Osteocyte (in vitro differentiated cells): ENCODE measurements around the gene OR6C70. TPM values are rescaled to one million over a fixed set of nuclear protein-coding genes. Genes with fewer than 3 reads are reported as not detected.
"Not testable (repeated sequence)": the region's sequence is repeated elsewhere in the genome, so short reads cannot be mapped to it uniquely, and the experiment has no call there.

ENCODE experiments used
- DNase-seq: peaks from one replicate; pipeline ENCODE4 v3.0.0; 2021; ENCODE audit warnings: mixed read lengths; ENCODE audit not compliant: unreplicated experiment; ENCODE audit errors: extremely low spot score
- H3K27ac Mint-ChIP-seq: one replicate; pipeline ENCODE4 v1.8.0; 2021; ENCODE audit warnings: mild to moderate bottlenecking, mixed read lengths; ENCODE audit not compliant: unreplicated experiment
- H3K27me3 Mint-ChIP-seq: one replicate; pipeline ENCODE4 v1.8.0; 2021; ENCODE audit warnings: mixed read lengths; ENCODE audit not compliant: unreplicated experiment
- H3K36me3 Mint-ChIP-seq: one replicate; pipeline ENCODE4 v1.8.0; 2021; ENCODE audit warnings: mixed read lengths; ENCODE audit not compliant: unreplicated experiment
- H3K4me1 Mint-ChIP-seq: one replicate; pipeline ENCODE4 v1.8.0; 2021; ENCODE audit warnings: mixed read lengths; ENCODE audit not compliant: unreplicated experiment
- H3K4me3 Mint-ChIP-seq: one replicate; pipeline ENCODE4 v1.8.0; 2021; ENCODE audit warnings: mild to moderate bottlenecking, moderate library complexity, mixed read lengths; ENCODE audit not compliant: unreplicated experiment
- H3K9me3 Mint-ChIP-seq: one replicate; pipeline ENCODE4 v1.8.0; 2021; ENCODE audit warnings: mixed read lengths; ENCODE audit not compliant: unreplicated experiment
- total RNA-seq: library from RNA; stranded (reverse); gene quantifications from 2 replicates; pipeline ENCODE4 v1.2.1, GENCODE V29; 2021
- TF ChIP-seq, protein P1 (sequence below): fragments of 200-600 bp; sonication (generic); IDR thresholded peaks from 2 replicates; pipeline ENCODE4 v1.5.0; 2021; ENCODE audit warnings: antibody characterized with exemption, mild to moderate bottlenecking, moderate library complexity

The OR6C70 gene
- total RNA-seq, 1 donor from 2014 or later, result not detected

DNA sequence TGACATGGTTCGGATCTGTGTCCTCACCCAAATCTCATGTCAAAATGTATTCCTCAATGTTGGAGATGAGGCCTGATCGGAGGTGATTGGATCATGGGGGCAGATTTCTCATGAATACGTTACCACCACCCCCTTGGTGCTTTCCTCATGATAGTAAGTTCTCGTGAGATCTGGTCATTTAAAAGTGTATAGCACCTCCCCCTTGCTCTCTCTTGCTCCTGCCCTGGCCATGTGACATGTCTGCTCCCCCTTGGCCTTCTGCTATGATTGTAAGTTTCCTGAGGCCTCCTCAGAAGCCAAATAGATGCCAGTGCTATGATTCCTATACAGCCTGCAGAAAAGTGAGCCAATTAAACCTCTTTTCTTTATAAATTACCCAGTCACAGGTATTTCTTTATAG is 29.3 kb upstream of the OR6C70 start:
- TF ChIP-seq, protein P1, sequence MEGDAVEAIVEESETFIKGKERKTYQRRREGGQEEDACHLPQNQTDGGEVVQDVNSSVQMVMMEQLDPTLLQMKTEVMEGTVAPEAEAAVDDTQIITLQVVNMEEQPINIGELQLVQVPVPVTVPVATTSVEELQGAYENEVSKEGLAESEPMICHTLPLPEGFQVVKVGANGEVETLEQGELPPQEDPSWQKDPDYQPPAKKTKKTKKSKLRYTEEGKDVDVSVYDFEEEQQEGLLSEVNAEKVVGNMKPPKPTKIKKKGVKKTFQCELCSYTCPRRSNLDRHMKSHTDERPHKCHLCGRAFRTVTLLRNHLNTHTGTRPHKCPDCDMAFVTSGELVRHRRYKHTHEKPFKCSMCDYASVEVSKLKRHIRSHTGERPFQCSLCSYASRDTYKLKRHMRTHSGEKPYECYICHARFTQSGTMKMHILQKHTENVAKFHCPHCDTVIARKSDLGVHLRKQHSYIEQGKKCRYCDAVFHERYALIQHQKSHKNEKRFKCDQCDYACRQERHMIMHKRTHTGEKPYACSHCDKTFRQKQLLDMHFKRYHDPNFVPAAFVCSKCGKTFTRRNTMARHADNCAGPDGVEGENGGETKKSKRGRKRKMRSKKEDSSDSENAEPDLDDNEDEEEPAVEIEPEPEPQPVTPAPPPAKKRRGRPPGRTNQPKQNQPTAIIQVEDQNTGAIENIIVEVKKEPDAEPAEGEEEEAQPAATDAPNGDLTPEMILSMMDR, result no peak
- Mint-ChIP-seq H3K4me1 (no peaks in the 10 kb centered on the region), H3K36me3 (no peaks in the 10 kb centered on the region), H3K27ac (no peak overlapping the region), H3K4me3 (no peak overlapping the region), H3K27me3 (no peaks in the 10 kb centered on the region), H3K9me3 (no peaks in the 10 kb centered on the region)
- no peak for DNase-seq

DNA sequence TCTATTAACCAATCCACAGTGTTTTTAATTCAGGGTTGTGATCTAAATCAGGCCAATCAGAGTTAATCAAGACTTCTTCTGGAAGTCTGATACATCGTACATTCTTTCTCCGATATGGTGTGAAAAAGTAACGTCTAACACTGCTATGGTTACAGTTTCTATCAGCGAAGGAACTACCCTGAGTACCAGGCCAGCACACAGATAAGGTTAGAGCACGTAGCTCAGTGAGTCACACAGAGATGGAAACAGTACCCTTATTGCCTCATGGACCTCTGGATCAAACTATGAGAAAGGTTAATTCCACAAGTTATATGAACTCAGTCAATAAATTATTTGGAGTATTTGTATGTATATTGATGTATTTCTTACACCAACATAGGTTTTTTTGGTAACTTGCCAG is 25.6 kb upstream of the OR6C70 start:
- TF ChIP-seq, protein P1, result no peak
- H3K36me3 Mint-ChIP-seq, result no peaks in the 10 kb centered on the region
- no peaks in the 10 kb centered on the region for H3K9me3 Mint-ChIP-seq
- no peak for DNase-seq
- no peak overlapping the region for H3K27ac Mint-ChIP-seq
- H3K4me3 Mint-ChIP-seq, result no peak overlapping the region
- no peaks in the 10 kb centered on the region for H3K27me3 Mint-ChIP-seq
- no peaks in the 10 kb centered on the region for H3K4me1 Mint-ChIP-seq

GRCh38 chr12:55492078-55492477 is 22.1 kb upstream of the OR6C70 start, which contains the start of gene OR6C68:
TSS of gene OR6C68 (plus strand) at chr12:55492378. CDS start at chr12:55492378, 0 bp downstream.
- no peaks in the 10 kb centered on the region for H3K27me3 Mint-ChIP-seq
- H3K36me3 Mint-ChIP-seq, result no peaks in the 10 kb centered on the region
- H3K9me3 Mint-ChIP-seq, result no peaks in the 10 kb centered on the region
- no peak for DNase-seq
- H3K4me3 Mint-ChIP-seq, result no peak within 1 kb of the TSS
- TF ChIP-seq, protein P1, result no peak
- H3K4me1 Mint-ChIP-seq, result no peaks in the 10 kb centered on the region
- H3K27ac Mint-ChIP-seq, result no peak within 1 kb of the TSS

- not testable (repeated sequence) for H3K4me1 Mint-ChIP-seq, H3K27ac Mint-ChIP-seq, DNase-seq, H3K27me3 Mint-ChIP-seq, H3K36me3 Mint-ChIP-seq, H3K4me3 Mint-ChIP-seq, H3K9me3 Mint-ChIP-seq
Observed at GRCh38 chr12:55484284-55484683, 14.3 kb upstream of the OR6C70 start.

DNA sequence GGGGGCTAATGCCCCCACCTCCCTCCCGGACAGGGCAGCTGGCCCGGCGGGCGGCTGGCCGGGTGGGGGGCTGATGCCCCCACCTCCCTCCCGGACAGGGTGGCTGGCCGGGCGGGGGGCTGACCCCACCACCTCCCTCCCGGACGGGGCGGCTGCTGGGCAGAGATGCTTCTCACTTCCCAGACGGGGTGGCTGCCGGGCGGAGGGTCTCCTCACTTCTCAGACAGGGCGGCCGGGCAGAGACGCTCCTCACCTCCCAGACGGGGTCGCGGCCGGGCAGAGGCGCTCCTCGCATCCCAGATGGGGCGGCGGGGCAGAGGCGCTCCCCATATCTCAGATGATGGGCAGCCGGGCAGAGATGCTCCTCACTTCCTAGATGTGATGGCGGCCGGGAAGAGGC is 9.2 kb upstream of the OR6C70 start:
- H3K36me3 Mint-ChIP-seq, DNase-seq, H3K9me3 Mint-ChIP-seq, H3K27me3 Mint-ChIP-seq, H3K4me1 Mint-ChIP-seq, H3K27ac Mint-ChIP-seq, H3K4me3 Mint-ChIP-seq: not testable (repeated sequence)

DNA sequence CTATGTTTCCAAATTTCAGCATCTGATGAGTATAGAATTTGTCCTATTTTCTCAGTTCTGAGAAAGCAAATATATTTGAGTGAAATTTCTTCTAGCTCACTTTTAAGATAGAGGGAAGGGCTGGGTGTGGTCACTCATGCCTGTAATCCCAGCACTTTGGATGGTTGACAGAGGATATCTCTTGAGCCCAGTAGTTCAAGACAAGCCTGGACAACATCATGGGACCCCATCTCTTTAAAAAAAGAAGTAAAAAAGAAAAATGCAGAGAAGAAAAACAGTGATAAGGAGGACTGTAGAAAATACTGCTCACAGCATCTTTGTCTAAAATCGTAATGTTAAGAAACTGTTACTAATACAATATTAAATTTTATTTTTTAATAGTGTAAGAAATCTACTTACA is 2.3 kb upstream of the OR6C70 start:
- DNase-seq, result no peak
- H3K27me3 Mint-ChIP-seq, result peaks cover 10% of the 10 kb centered on the region
- no peaks in the 10 kb centered on the region for H3K4me1 Mint-ChIP-seq
- no peak overlapping the region for H3K27ac Mint-ChIP-seq
- no peaks in the 10 kb centered on the region for H3K36me3 Mint-ChIP-seq
- H3K9me3 Mint-ChIP-seq, result no peaks in the 10 kb centered on the region
- TF ChIP-seq, protein P1, result no peak
- H3K4me3 Mint-ChIP-seq, result no peak overlapping the region
